Ishikawa (cell line): ENCODE data around the gene FAIM2.

ENCODE experiments used
- CEBPB ChIP-seq: IDR thresholded peaks from 2 replicates; pipeline ENCODE4 v1.6.1; 2012
- CREB1 ChIP-seq: IDR thresholded peaks from 2 replicates; pipeline ENCODE4 v1.6.1; 2012; ENCODE audit warnings: low read depth
- EGR1 ChIP-seq: IDR thresholded peaks from 2 replicates; pipeline ENCODE4 v1.6.1; 2012
- EP300 ChIP-seq: IDR thresholded peaks from 2 replicates; pipeline ENCODE4 v1.6.1; 2012; ENCODE audit warnings: borderline replicate concordance
- FOXM1 ChIP-seq: IDR thresholded peaks from 2 replicates; pipeline ENCODE4 v1.6.1; 2012; ENCODE audit warnings: low read depth, borderline replicate concordance
- MAX ChIP-seq: IDR thresholded peaks from 2 replicates; pipeline ENCODE4 v1.6.1; 2012
- NFIC ChIP-seq: IDR thresholded peaks from 2 replicates; pipeline ENCODE4 v1.6.1; 2012
- RAD21 ChIP-seq: IDR thresholded peaks from 2 replicates; pipeline ENCODE4 v1.6.1; 2012; ENCODE audit warnings: low read depth
- REST ChIP-seq: IDR thresholded peaks from 2 replicates; pipeline ENCODE4 v1.6.1; 2012; ENCODE audit warnings: low read depth, mild to moderate bottlenecking
- TAF1 ChIP-seq: IDR thresholded peaks from 2 replicates; pipeline ENCODE4 v1.6.1; 2012; ENCODE audit warnings: low read depth, mild to moderate bottlenecking
- TCF12 ChIP-seq: IDR thresholded peaks from 2 replicates; pipeline ENCODE4 v1.6.1; 2012; ENCODE audit warnings: low read depth
- TEAD4 ChIP-seq: IDR thresholded peaks from 2 replicates; pipeline ENCODE4 v1.6.1; 2012
- USF1 ChIP-seq: IDR thresholded peaks from 2 replicates; pipeline ENCODE4 v1.6.1; 2012
- YY1 ChIP-seq: IDR thresholded peaks from 2 replicates; pipeline ENCODE4 v1.6.1; 2012; ENCODE audit warnings: low read depth
- ZBTB7A ChIP-seq: IDR thresholded peaks from 2 replicates; pipeline ENCODE4 v1.6.1; 2012; ENCODE audit warnings: low read depth

FAIM2 gene

GRCh38 chr12:49890096-49890461 is 13.6 kb downstream of the FAIM2 start:
- TF ChIP-seq YY1 (no peak), RAD21 (no peak), USF1 (no peak), EP300 (no peak), CEBPB (no peak)

GRCh38 chr12:49889361-49890095 is 14.2 kb downstream of the FAIM2 start:
- TF ChIP-seq RAD21 (no peak), EP300 (no peak), NFIC (no peak), CREB1 (no peak), REST (no peak), TEAD4 (no peak), TCF12 (no peak), ZBTB7A (no peak), MAX (no peak)

GRCh38 chr12:49888461-49889151 is 15.1 kb downstream of the FAIM2 start:
- TF ChIP-seq MAX (no peak), EGR1 (no peak), CEBPB (no peak), RAD21 (no peak), ZBTB7A (no peak), TEAD4 (no peak), NFIC (no peak), TAF1 (no peak), REST (no peak), CREB1 (no peak), FOXM1 (no peak), YY1 (no peak), USF1 (no peak), EP300 (no peak), TCF12 (no peak)

GRCh38 chr12:49887536-49888401 is 15.9 kb downstream of the FAIM2 start:
- TF ChIP-seq RAD21 (no peak), YY1 (no peak), CREB1 (no peak), TEAD4 (no peak), EGR1 (no peak), NFIC (no peak), CEBPB (no peak), TCF12 (no peak), REST (no peak), TAF1 (no peak), FOXM1 (no peak), ZBTB7A (no peak), USF1 (no peak), EP300 (no peak), MAX (no peak)
